OCI-LY1 (cell line): Measurements from ENCODE around the gene CCDC83.

Source experiments
- H2AFZ ChIP-seq: fragments of 200-600 bp; sonication (generic), shearing (Covaris generic); 2 replicates; pipeline ENCODE4 v1.6.0; 2014; ENCODE audit warnings: antibody characterized with exemption, mild to moderate bottlenecking, low read length
- H3F3A ChIP-seq: fragments of 200-600 bp; sonication (generic), shearing (Covaris generic); 2 replicates; pipeline ENCODE4 v1.6.0; 2014; ENCODE audit warnings: mild to moderate bottlenecking, antibody characterized with exemption, low read length, moderate library complexity; ENCODE audit not compliant: insufficient read depth
- H3K27ac ChIP-seq: fragments of 200-600 bp; sonication (generic); 2 replicates; pipeline ENCODE4 v1.5.1; 2014; ENCODE audit warnings: low read length, mixed run types, mild to moderate bottlenecking, low read depth; ENCODE audit not compliant: poor library complexity, severe bottlenecking
- H3K27me3 ChIP-seq: fragments of 200-600 bp; sonication (generic); 2 replicates; pipeline ENCODE4 v1.6.0; 2014; ENCODE audit warnings: antibody characterized with exemption, mild to moderate bottlenecking, low read length, moderate library complexity; ENCODE audit not compliant: insufficient read depth
- H3K36me3 ChIP-seq: fragments of 200-600 bp; sonication (generic); 2 replicates; pipeline ENCODE4 v1.6.1; 2014; ENCODE audit warnings: mild to moderate bottlenecking, antibody characterized with exemption, low read length, moderate library complexity, mixed read lengths; ENCODE audit not compliant: insufficient read depth
- H3K4me1 ChIP-seq: fragments of 200-600 bp; sonication (generic); 2 replicates; pipeline ENCODE4 v1.5.1; 2014; ENCODE audit warnings: mild to moderate bottlenecking, low read length, moderate library complexity; ENCODE audit not compliant: insufficient read depth, severe bottlenecking
- H3K4me2 ChIP-seq: fragments of 200-600 bp; sonication (generic), shearing (Covaris generic); 2 replicates; pipeline ENCODE4 v1.6.1; 2014; ENCODE audit warnings: low read length
- H3K4me3 ChIP-seq: fragments of 200-600 bp; sonication (generic); 2 replicates; pipeline ENCODE4 v1.5.1; 2014; ENCODE audit warnings: low read length, low read depth, mild to moderate bottlenecking, mixed read lengths; ENCODE audit not compliant: poor library complexity, severe bottlenecking
- H3K79me2 ChIP-seq: fragments of 200-600 bp; shearing (Covaris generic); 2 replicates; pipeline ENCODE4 v1.6.1; 2016; ENCODE audit warnings: mixed run types, low read length, mixed read lengths; ENCODE audit not compliant: insufficient read depth
- H3K9ac ChIP-seq: fragments of 200-600 bp; sonication (generic), shearing (Covaris generic); 2 replicates; pipeline ENCODE4 v1.6.1; 2014; ENCODE audit warnings: mild to moderate bottlenecking, low read length, mixed read lengths
- H3K9me2 ChIP-seq: fragments of 200-600 bp; sonication (generic), shearing (Covaris generic); 2 replicates; pipeline ENCODE4 v1.6.1; 2014; ENCODE audit warnings: low read depth, mild to moderate bottlenecking, low read length, mixed read lengths
- H3K9me3 ChIP-seq: fragments of 200-600 bp; shearing (Covaris generic); 2 replicates; pipeline ENCODE4 v1.6.1; 2014; ENCODE audit warnings: low read length, mixed read lengths
- H4K20me1 ChIP-seq: fragments of 200-600 bp; sonication (generic), shearing (Covaris generic); 2 replicates; pipeline ENCODE4 v1.6.0; 2016; ENCODE audit warnings: mild to moderate bottlenecking, low read length; ENCODE audit not compliant: insufficient read depth
- CTCF ChIP-seq: fragments of 200-600 bp; sonication (generic), shearing (Covaris generic); IDR thresholded peaks from 2 replicates; pipeline ENCODE4 v1.5.1; 2017; ENCODE audit warnings: mild to moderate bottlenecking, antibody characterized with exemption, low read length, moderate library complexity, mixed read lengths
- EZH2 ChIP-seq: fragments of 200-600 bp; sonication (generic), shearing (Covaris generic); IDR thresholded peaks from 2 replicates; pipeline ENCODE4 v1.8.0; 2017; ENCODE audit warnings: borderline replicate concordance, mixed run types, mild to moderate bottlenecking, antibody characterized with exemption, low read length, moderate library complexity, mixed read lengths

CCDC83 gene

GRCh38 chr11:85825616-85826015, 29.6 kb upstream of the CCDC83 start:
- H3K4me3 ChIP-seq = no peak overlapping the region
- H3K9me2 ChIP-seq = no peaks in the 10 kb centered on the region
- no peaks in the 10 kb centered on the region for H3F3A ChIP-seq
- no peaks in the 10 kb centered on the region for H3K79me2 ChIP-seq
- no peaks in the 10 kb centered on the region for H3K4me1 ChIP-seq
- H3K27ac ChIP-seq = no peak overlapping the region
- H3K36me3 ChIP-seq = no peaks in the 10 kb centered on the region
- H2AFZ ChIP-seq = no peak overlapping the region
- no peaks in the 10 kb centered on the region for H3K27me3 ChIP-seq
- no peak overlapping the region for H3K4me2 ChIP-seq
- H3K9ac ChIP-seq = no peak overlapping the region
- no peaks in the 10 kb centered on the region for H3K9me3 ChIP-seq
- H4K20me1 ChIP-seq = no peaks in the 10 kb centered on the region
- no peak for TF ChIP-seq CTCF

- Histone ChIP-seq H3K9me3 (no peaks in the 10 kb centered on the region), H3K27me3 (no peaks in the 10 kb centered on the region), H3F3A (no peaks in the 10 kb centered on the region), H3K4me2 (no peak overlapping the region), H3K4me3 (no peak overlapping the region), H3K9ac (no peak overlapping the region), H4K20me1 (no peaks in the 10 kb centered on the region), H3K27ac (no peak overlapping the region), H2AFZ (no peak overlapping the region), H3K36me3 (no peaks in the 10 kb centered on the region), H3K79me2 (no peaks in the 10 kb centered on the region), H3K4me1 (no peaks in the 10 kb centered on the region), H3K9me2 (no peaks in the 10 kb centered on the region)
- TF ChIP-seq CTCF (peak; percentile 46), EZH2 (no peak)
Observed at GRCh38 chr11:85826116-85826855, 28.9 kb upstream of the CCDC83 start.

GRCh38 chr11:85827748-85828639, 27.2 kb upstream of the CCDC83 start:
- Histone ChIP-seq H3K4me1 (no peaks in the 10 kb centered on the region), H3K4me2 (no peak overlapping the region), H3K36me3 (no peaks in the 10 kb centered on the region), H3K4me3 (no peak overlapping the region), H3K9me2 (no peaks in the 10 kb centered on the region), H3K79me2 (no peaks in the 10 kb centered on the region), H3K9ac (no peak overlapping the region), H3K9me3 (no peaks in the 10 kb centered on the region), H3K27me3 (no peaks in the 10 kb centered on the region), H3F3A (no peaks in the 10 kb centered on the region), H2AFZ (no peak overlapping the region), H3K27ac (no peak overlapping the region), H4K20me1 (no peaks in the 10 kb centered on the region)
- no peak for TF ChIP-seq EZH2
- TF ChIP-seq CTCF = no peak
